Transverse colon (tissue), 4 donors: ENCODE data around the gene PRIM2.

Source experiments
- POLR2A ChIP-seq: fragments of 450-650 bp; IDR thresholded peaks from one replicate; pipeline ENCODE4 v1.6.1; 2016; ENCODE audit warnings: antibody characterized with exemption, mild to moderate bottlenecking, moderate library complexity
- POLR2AphosphoS5 ChIP-seq, 3 donors: sonication (generic); formaldehyde crosslinking; IDR thresholded peaks; one replicate each; pipeline ENCODE4 v1.6.1; 2016; ENCODE audit warnings: antibody characterized with exemption in 3 of 3
- TF ChIP-seq, protein P1 (sequence below), 5 experiments: fragments of 200-600 bp in 3 of 5; fragments of 450-650 bp in 2 of 5; sonication (generic) in 3 of 5; IDR thresholded peaks; 1 replicate in 2 of 5; 2 replicates in 3 of 5; pipeline ENCODE4 v1.5.1; 2016 to 2017; ENCODE audit warnings: antibody characterized with exemption in 5 of 5, inconsistent platforms in 3 of 5, mild to moderate bottlenecking in 2 of 5, moderate library complexity in 1 of 5

DNA sequence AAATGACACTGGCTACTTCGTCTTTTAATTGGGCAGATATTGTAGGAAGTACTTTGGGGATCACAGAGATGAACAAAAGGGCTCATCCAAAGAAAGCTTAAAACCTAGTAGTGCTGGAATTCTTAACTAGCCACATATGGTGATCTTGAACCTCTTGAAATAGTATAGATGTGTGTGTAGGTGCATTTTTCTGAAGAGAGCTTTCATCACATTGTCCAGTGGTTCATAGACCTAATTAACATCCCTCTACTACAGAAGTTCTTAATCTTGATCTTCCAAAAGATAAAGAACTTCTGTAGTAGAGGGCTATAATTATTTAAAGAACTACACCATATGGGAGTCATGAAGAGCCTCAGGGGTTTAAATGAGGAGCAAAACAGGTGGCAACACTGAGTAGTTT, 2.3 kb upstream of the PRIM2 start:
- TF ChIP-seq, protein P1, sequence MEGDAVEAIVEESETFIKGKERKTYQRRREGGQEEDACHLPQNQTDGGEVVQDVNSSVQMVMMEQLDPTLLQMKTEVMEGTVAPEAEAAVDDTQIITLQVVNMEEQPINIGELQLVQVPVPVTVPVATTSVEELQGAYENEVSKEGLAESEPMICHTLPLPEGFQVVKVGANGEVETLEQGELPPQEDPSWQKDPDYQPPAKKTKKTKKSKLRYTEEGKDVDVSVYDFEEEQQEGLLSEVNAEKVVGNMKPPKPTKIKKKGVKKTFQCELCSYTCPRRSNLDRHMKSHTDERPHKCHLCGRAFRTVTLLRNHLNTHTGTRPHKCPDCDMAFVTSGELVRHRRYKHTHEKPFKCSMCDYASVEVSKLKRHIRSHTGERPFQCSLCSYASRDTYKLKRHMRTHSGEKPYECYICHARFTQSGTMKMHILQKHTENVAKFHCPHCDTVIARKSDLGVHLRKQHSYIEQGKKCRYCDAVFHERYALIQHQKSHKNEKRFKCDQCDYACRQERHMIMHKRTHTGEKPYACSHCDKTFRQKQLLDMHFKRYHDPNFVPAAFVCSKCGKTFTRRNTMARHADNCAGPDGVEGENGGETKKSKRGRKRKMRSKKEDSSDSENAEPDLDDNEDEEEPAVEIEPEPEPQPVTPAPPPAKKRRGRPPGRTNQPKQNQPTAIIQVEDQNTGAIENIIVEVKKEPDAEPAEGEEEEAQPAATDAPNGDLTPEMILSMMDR (IDR thresholded peaks at IDR 0.05), result no peak
- no peak for TF ChIP-seq POLR2A
- no peak for TF ChIP-seq POLR2AphosphoS5 (IDR thresholded peaks at IDR 0.05)
